Neural cell (in vitro differentiated cells): ENCODE data around the gene KCTD16.

Source experiments
- CTCF ChIP-seq: fragments of 450-650 bp; IDR thresholded peaks from 2 replicates; pipeline ENCODE4 v1.5.1; 2014; ENCODE audit warnings: antibody characterized with exemption, mild to moderate bottlenecking, moderate library complexity; ENCODE audit not compliant: poor library complexity, severe bottlenecking
- EP300 ChIP-seq: fragments of 450-650 bp; conservative IDR thresholded peaks from 2 replicates; pipeline ENCODE4 v1.6.1; 2014; ENCODE audit warnings: antibody characterized with exemption, mild to moderate bottlenecking, moderate library complexity; ENCODE audit not compliant: poor library complexity, severe bottlenecking
- EZH2 ChIP-seq: fragments of 200-600, 300-800 bp; shearing (Covaris generic), sonication (generic); IDR thresholded peaks from 2 replicates; pipeline ENCODE4 v1.6.1; 2014; ENCODE audit warnings: antibody characterized with exemption, low read length, borderline replicate concordance, mild to moderate bottlenecking; ENCODE audit not compliant: insufficient read depth, poor library complexity, severe bottlenecking
- MXI1 ChIP-seq: fragments of 450-650 bp; conservative IDR thresholded peaks from 2 replicates; pipeline ENCODE4 v1.6.1; 2014; ENCODE audit warnings: antibody characterized with exemption, mild to moderate bottlenecking; ENCODE audit not compliant: poor library complexity, severe bottlenecking
- POLR2AphosphoS5 ChIP-seq: IDR thresholded peaks from 2 replicates; pipeline ENCODE4 v1.6.1; 2012
- REST ChIP-seq: IDR thresholded peaks from 2 replicates; pipeline ENCODE4 v1.6.1; 2012; ENCODE audit warnings: borderline replicate concordance
- TAF1 ChIP-seq: IDR thresholded peaks from 2 replicates; pipeline ENCODE4 v1.6.1; 2012; ENCODE audit warnings: low read depth

- TF ChIP-seq EZH2 (no peak), CTCF (no peak), TAF1 (no peak), REST (no peak), EP300 (no peak), POLR2AphosphoS5 (no peak), MXI1 (no peak)
These were observed 360.5 kb downstream of the KCTD16 start for GRCh38 chr5:144531188-144531587.
